ENCODE results near the gene KCNH3.
"Not testable (repeated sequence)": the region's sequence is repeated elsewhere in the genome, so short reads cannot be mapped to it uniquely, and the experiment has no call there.

The KCNH3 gene

GRCh38 chr12:49588281-49588680, 49.5 kb downstream of the KCNH3 start:
- DNase-seq (ENCODE audit: low spot score): no peak

- no peak for DNase-seq (ENCODE audit: low spot score)
These were observed 50.1 kb downstream of the KCNH3 start for GRCh38 chr12:49588721-49589516.

GRCh38 chr12:49598527-49598926, 59.7 kb downstream of the KCNH3 start:
- DNase-seq (ENCODE audit: low spot score): no peak

DNA sequence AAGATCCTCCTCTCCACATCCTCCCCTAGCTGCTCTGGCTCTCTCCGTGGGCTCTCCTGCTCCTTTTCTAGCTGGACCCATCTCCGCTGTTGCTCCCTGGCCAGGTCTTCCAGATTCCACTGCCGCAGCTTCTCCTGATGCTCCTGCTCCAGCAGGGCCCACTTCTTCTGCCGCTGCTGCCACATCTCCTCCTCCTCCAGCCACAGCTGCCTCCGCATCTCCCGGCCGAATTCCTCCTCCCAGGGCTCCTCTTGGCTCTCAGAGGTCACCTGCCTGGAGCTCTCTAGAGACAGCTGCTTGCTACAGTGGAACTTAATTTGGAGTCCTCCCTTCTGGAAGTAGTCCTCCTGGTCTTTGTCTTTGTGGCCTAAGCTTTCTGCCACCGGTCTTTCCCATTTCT, 61.1 kb downstream of the KCNH3 start:
- DNase-seq (ENCODE audit: low spot score): no peak

DNA sequence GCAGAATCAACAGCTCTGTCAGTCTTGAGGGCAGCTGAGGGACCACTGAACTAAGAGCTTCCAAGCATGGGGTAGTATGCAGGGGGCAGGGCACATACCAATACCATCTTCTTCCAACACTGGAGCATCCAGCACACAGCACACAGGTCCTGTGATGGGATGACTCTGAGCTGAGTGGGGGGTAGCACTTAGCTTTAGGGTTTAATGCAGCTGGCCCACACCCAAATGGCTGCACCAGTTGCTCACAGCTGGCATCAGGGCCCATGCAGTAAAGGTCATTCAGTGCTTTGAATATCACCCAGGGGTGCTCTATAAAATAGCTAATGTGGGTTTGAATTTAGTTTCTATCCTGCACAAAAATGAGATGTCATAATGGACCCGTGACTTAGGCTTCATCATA, 64.9 kb downstream of the KCNH3 start:
- DNase-seq (ENCODE audit: low spot score): no peak

- DNase-seq (ENCODE audit: low spot score): no peak
These were observed 66.0 kb downstream of the KCNH3 start for GRCh38 chr12:49604856-49605255.

DNA sequence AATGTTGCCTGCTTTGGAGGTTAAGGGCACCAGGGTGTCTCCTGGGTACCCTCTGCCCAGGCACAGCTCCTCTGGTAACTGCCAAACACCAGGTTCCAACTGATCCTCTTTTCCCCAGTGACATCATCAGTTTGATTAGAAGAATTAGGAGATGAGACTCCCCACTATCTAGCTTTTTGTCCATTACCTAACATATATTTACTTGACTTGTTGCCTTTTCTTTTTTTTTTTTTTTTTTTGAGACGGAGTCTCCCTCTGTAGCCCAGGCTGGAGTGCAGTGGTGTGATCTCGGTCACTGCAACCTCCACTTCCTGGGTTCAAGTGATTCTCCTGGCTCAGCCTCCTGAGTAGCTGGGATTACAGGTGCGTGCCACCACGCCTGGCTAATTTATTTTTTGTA, 66.7 kb downstream of the KCNH3 start, which contains the start of gene FAM186B:
TSS of gene FAM186B (minus strand) at position 101 of the 400 bp plus-strand sequence. CDS start 162 bp downstream, outside the sequence.
- not testable (repeated sequence) for DNase-seq (ENCODE audit: low spot score)
